HepG2 (cell line): Measurements from ENCODE around the gene MAPRE3. TPM values are rescaled to one million over a fixed set of nuclear protein-coding genes. Genes with fewer than 3 reads are reported as not detected.

ENCODE experiments used
- ATAC-seq: fragments of 200-7000 bp; cut with Tn5 transposase; 3 replicates; pipeline ENCODE4 v1.9.1; 2020; ENCODE audit warnings: mild to moderate bottlenecking, moderate library complexity
- BruUV-seq: library from RNA; stranded (reverse); fragments of 400-500 nt; replicated peaks from 2 replicates; lab custom pipeline; 2021; lab: Mats Ljungman, UMichigan
- CTCF ChIA-PET: fragments of 300-600 bp; formaldehyde crosslinking; extraction: SDS; loops from one replicate; lab custom pipeline; 2021; ENCODE audit warnings: low total read pairs, inconsistent platforms, low intra/inter-chr PET ratio; lab: Yijun Ruan, JAX
- POLR2A ChIA-PET: fragments of 350-600 bp; sonication (Branson Sonifier 250); formaldehyde crosslinking; loops from one replicate; lab custom pipeline; 2020; ENCODE audit warnings: antibody characterized with exemption, inconsistent platforms; lab: Yijun Ruan, JAX
- DNase-seq: peaks from one replicate; pipeline ENCODE4 v3.0.0-alpha.2; 2015; ENCODE audit warnings: low spot score
- FAIRE-seq: peaks from 3 replicates; lab custom pipeline; 2011; peaks lifted over from hg19 to GRCh38; lab: Jason Lieb, UNC
- H2AFZ ChIP-seq: one replicate; pipeline ENCODE4 v1.6.1; 2011; ENCODE audit warnings: low read length, inconsistent platforms
- H3K27ac ChIP-seq: fragments of 300-600 bp; 3 replicates; pipeline ENCODE4 v1.8.0; 2011; ENCODE audit warnings: mixed run types, mild to moderate bottlenecking, mixed read lengths, low read length, inconsistent platforms; ENCODE audit not compliant: insufficient read depth; ENCODE audit errors: extremely low read length
- H3K27me3 ChIP-seq, 2 experiments: fragments of 200-600 bp in 1 of 2; 2 replicates in 1 of 2; 3 replicates in 1 of 2; pipeline versions ENCODE4 v1.6.0 to v1.8.0; 2011; ENCODE audit warnings: low read length in 2 of 2, mild to moderate bottlenecking in 2 of 2, moderate library complexity in 2 of 2, inconsistent platforms in 1 of 2; ENCODE audit not compliant: insufficient read depth in 2 of 2, control insufficient read depth in 1 of 2
- H3K36me3 ChIP-seq, 2 experiments: fragments of 200-600 bp in 1 of 2; replicated peaks in 1 of 2; 2 replicates in 1 of 2; 3 replicates in 1 of 2; pipeline versions ENCODE4 v1.5.1 to v1.8.0; 2011; ENCODE audit warnings: low read length in 2 of 2, inconsistent platforms in 1 of 2; ENCODE audit not compliant: insufficient read depth in 2 of 2, control insufficient read depth in 1 of 2
- H3K4me1 ChIP-seq: 2 replicates; pipeline ENCODE4 v1.5.1; 2012; ENCODE audit warnings: low read length, inconsistent platforms; ENCODE audit not compliant: insufficient read depth
- H3K4me2 ChIP-seq: 2 replicates; pipeline ENCODE4 v1.6.0; 2011; ENCODE audit warnings: low read depth, low read length, inconsistent platforms
- H3K4me3 ChIP-seq, 3 experiments: fragments of 200-600 bp in 1 of 3; sonication (generic), shearing (Covaris generic) in 1 of 3; replicated peaks in 1 of 3; 2 replicates each; pipeline ENCODE4 v1.5.1; 2011 to 2016; ENCODE audit warnings: low read length in 3 of 3, inconsistent platforms in 2 of 3, low read depth in 2 of 3, mild to moderate bottlenecking in 2 of 3, control low read depth in 1 of 3, mixed read lengths in 1 of 3; ENCODE audit not compliant: insufficient read depth in 1 of 3
- H3K79me2 ChIP-seq: one replicate; pipeline ENCODE4 v1.6.1; 2011; ENCODE audit warnings: low read length, inconsistent platforms; ENCODE audit not compliant: insufficient read depth
- H3K9ac ChIP-seq: 2 replicates; pipeline ENCODE4 v1.6.0; 2011; ENCODE audit warnings: mild to moderate bottlenecking, low read depth, low read length, inconsistent platforms; ENCODE audit not compliant: insufficient read depth
- H3K9me3 ChIP-seq: 2 replicates; pipeline ENCODE4 v1.5.1; 2012; ENCODE audit warnings: mild to moderate bottlenecking, low read length
- H4K20me1 ChIP-seq: 2 replicates; pipeline ENCODE4 v1.6.0; 2011; ENCODE audit warnings: inconsistent platforms, mild to moderate bottlenecking, low read length, moderate library complexity; ENCODE audit not compliant: insufficient read depth
- ATM ChIP-seq: fragments of 450-650 bp; IDR thresholded peaks from 2 replicates; pipeline ENCODE4 v1.7.1; 2017; ENCODE audit warnings: mild to moderate bottlenecking, borderline replicate concordance
- KMT2A ChIP-seq: sonication (generic); formaldehyde crosslinking; IDR thresholded peaks from 2 replicates; pipeline ENCODE4 v1.4.0; 2020; ENCODE audit warnings: missing genetic modification reagents
- RFX1 ChIP-seq: fragments of 450-650 bp; IDR thresholded peaks from 2 replicates; pipeline ENCODE4 v1.6.1; 2017
- RFX3 ChIP-seq: IDR thresholded peaks from 2 replicates; pipeline ENCODE4 v1.6.1; 2016; ENCODE audit warnings: missing biosample characterization, missing genetic modification reagents
- RFXANK ChIP-seq: IDR thresholded peaks from 2 replicates; pipeline ENCODE4 v1.6.1; 2016
- SPEN ChIP-seq: sonication (generic); formaldehyde crosslinking; IDR thresholded peaks from 2 replicates; pipeline ENCODE4 v1.5.1; 2020; ENCODE audit warnings: low read depth, mild to moderate bottlenecking, missing genetic modification reagents
- STAT5B ChIP-seq: sonication (generic); formaldehyde crosslinking; IDR thresholded peaks from 2 replicates; pipeline ENCODE4 v1.4.0; 2020; ENCODE audit warnings: missing genetic modification reagents
- YEATS4 ChIP-seq: sonication (generic); formaldehyde crosslinking; IDR thresholded peaks from 2 replicates; pipeline ENCODE4 v1.4.0; 2020; ENCODE audit warnings: missing genetic modification reagents, borderline replicate concordance
- ZNF556 ChIP-seq: sonication (generic); formaldehyde crosslinking; IDR thresholded peaks from 2 replicates; pipeline ENCODE4 v1.4.0; 2020; ENCODE audit warnings: mild to moderate bottlenecking, missing genetic modification reagents, borderline replicate concordance
- ZNF75D ChIP-seq: sonication (generic); formaldehyde crosslinking; IDR thresholded peaks from 2 replicates; pipeline ENCODE4 v1.8.1; 2023; ENCODE audit warnings: missing genetic modification reagents, mild to moderate bottlenecking, borderline replicate concordance
- WGBS: methylation state at CpG from one replicate; pipeline ENCODE4 v1.1.6; 2017; ENCODE audit warnings: low lambda C conversion rate; 5-methylcytosine and 5-hydroxymethylcytosine counted together
- in situ Hi-C: cut with HindIII; loops from 2 replicates; pipeline ENCODE4 v1.10.0; 2017; ENCODE audit warnings: low pct_unique_long_range_greater_than_20kb; ENCODE audit not compliant: extremely low pct_ligation_motif_present
- intact Hi-C: fragments of 100-400 bp; cut with micrococcal nuclease; formaldehyde crosslinking; loops from one replicate; pipeline ENCODE4 v1.10.0; 2022; ENCODE audit not compliant: unreplicated experiment
- polyA plus RNA-seq, 8 experiments: library from polyadenylated mRNA; depleted of rRNA in 3 of 8; stranded (reverse) in 7 of 8; unstranded in 1 of 8; fragments of >200 nt; fragmentation: Illumina TruSeq in 4 of 8; extraction: Trizol in 4 of 8; gene quantifications; 2 replicates each; pipeline versions ENCODE4 v1.2.1 to v1.2.3, GENCODE V29; 2011 to 2016; ENCODE audit warnings: low read depth in 4 of 8, missing spikeins in 1 of 8, mixed read lengths in 1 of 8; ENCODE audit not compliant: insufficient read depth in 1 of 8
- total RNA-seq, 5 experiments: library from RNA; depleted of rRNA; stranded (reverse); fragments of >200 nt; fragmentation: Illumina TruSeq; extraction: Trizol; gene quantifications; 2 replicates each; pipeline ENCODE4 v1.2.3, GENCODE V29; 2016; ENCODE audit warnings: low read depth in 1 of 5
- TF ChIP-seq, protein P1 (sequence below): sonication (generic); formaldehyde crosslinking; IDR thresholded peaks from 2 replicates; pipeline ENCODE4; 2020; ENCODE audit warnings: missing genetic modification reagents, mild to moderate bottlenecking, borderline replicate concordance

MAPRE3 gene
- total and polyA plus RNA-seq, 2 of the 13 experiments (the other 11 are each of a cell fraction or from before 2014, with no cell fraction given), result 0.31 to 0.91 TPM

DNA sequence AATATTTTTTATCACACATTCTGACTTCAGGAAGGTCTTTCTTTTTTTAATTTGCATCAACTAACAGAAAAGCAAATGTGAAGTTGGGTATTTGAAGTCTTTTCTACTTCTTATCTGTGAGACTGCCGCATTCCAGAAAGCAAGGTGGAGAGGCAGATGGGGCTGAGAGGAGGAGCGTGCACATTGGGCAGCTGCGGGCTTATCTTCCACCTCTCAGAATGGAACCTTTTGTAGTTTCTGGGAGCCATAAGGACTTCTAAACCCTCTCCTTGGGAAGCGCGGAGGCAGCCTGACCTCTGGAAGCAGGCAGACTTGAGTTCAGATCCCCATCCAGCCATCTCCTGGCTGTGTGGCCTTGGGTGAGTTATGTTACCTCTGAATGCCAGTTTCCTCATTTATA lies 3.9 kb downstream of the MAPRE3 start:
- Histone ChIP-seq H3K9me3 (no peaks in the 10 kb centered on the region), H3K9ac (no peak overlapping the region), H2AFZ (no peak overlapping the region), H3K27me3 (peaks cover 0 to 44% of the 10 kb centered on the region in 2 experiments; a peak in 4 of 5 replicates), H3K79me2 (no peaks in the 10 kb centered on the region), H3K36me3 (no peaks in the 10 kb centered on the region), H4K20me1 (no peaks in the 10 kb centered on the region), H3K4me1 (peaks cover 13% of the 10 kb centered on the region), H3K27ac (no peak overlapping the region)
- in situ Hi-C loops, result no loop called here
- FAIRE-seq (no peak), ATAC-seq (no peak)
- intact Hi-C loops, result no loop called here
- BruUV-seq, result no TSS peak
- POLR2A ChIA-PET, result no interaction called here
- WGBS, result 66% methylated on average over 5 of the region's 5 CpGs
- CTCF ChIA-PET, result no interaction called here
- TF ChIP-seq RFXANK (CRISPR knock-in tag) (no peak), ZNF75D (no peak), STAT5B (CRISPR knock-in tag) (no peak), ZNF556 (CRISPR knock-in tag) (no peak), RFX3 (no peak), ATM (no peak)
- TF ChIP-seq, all 625 proteins: peak for 0
- no peak for DNase-seq
- Histone ChIP-seq H3K4me2 (no peak overlapping the region), H3K4me3 (no peak overlapping the region)

DNA sequence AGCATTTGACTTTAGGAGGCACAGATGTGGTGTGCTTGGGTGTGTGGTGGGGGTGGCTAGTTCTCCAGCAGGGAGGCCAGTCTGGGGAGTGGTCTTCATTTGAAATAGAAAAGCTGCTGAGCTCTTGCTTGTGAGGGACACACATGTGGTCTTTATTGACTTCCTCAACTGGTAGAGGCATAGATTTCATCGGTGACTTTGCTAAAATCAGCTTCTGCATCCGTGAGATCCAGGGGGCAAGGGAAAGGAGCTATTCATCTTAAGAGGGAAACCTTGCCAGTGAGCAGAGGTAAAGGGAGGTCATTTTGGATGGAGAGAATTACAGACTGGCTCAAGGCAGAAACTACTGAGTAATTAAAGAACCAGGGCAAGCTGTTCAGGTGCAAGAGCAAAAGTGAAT lies 4.7 kb downstream of the MAPRE3 start:
- peaks cover 12% of the 10 kb centered on the region for H3K4me1 ChIP-seq
- H3K4me2 ChIP-seq, result no peak overlapping the region
- 18% methylated on average over 2 of the region's 2 CpGs for WGBS
- no peak for ATAC-seq
- H3K9me3 ChIP-seq, result no peaks in the 10 kb centered on the region
- peaks cover 0 to 40% of the 10 kb centered on the region in 2 experiments; a peak in 4 of 5 replicates for H3K27me3 ChIP-seq
- H3K4me3 ChIP-seq, result no peak overlapping the region
- H3K36me3 ChIP-seq, result no peaks in the 10 kb centered on the region
- CTCF ChIA-PET, result no interaction called here
- no peak overlapping the region for H3K9ac ChIP-seq
- H4K20me1 ChIP-seq, result no peaks in the 10 kb centered on the region
- POLR2A ChIA-PET, result no interaction called here
- intact Hi-C loops (no loop called here), in situ Hi-C loops (no loop called here)
- BruUV-seq, result no TSS peak
- no peak overlapping the region for H2AFZ ChIP-seq
- no peak for FAIRE-seq
- H3K79me2 ChIP-seq, result no peaks in the 10 kb centered on the region
- no peak for TF ChIP-seq YEATS4 (CRISPR knock-in tag)
- TF ChIP-seq KMT2A (CRISPR knock-in tag), result no peak
- no peak for TF ChIP-seq SPEN
- TF ChIP-seq, protein P1, sequence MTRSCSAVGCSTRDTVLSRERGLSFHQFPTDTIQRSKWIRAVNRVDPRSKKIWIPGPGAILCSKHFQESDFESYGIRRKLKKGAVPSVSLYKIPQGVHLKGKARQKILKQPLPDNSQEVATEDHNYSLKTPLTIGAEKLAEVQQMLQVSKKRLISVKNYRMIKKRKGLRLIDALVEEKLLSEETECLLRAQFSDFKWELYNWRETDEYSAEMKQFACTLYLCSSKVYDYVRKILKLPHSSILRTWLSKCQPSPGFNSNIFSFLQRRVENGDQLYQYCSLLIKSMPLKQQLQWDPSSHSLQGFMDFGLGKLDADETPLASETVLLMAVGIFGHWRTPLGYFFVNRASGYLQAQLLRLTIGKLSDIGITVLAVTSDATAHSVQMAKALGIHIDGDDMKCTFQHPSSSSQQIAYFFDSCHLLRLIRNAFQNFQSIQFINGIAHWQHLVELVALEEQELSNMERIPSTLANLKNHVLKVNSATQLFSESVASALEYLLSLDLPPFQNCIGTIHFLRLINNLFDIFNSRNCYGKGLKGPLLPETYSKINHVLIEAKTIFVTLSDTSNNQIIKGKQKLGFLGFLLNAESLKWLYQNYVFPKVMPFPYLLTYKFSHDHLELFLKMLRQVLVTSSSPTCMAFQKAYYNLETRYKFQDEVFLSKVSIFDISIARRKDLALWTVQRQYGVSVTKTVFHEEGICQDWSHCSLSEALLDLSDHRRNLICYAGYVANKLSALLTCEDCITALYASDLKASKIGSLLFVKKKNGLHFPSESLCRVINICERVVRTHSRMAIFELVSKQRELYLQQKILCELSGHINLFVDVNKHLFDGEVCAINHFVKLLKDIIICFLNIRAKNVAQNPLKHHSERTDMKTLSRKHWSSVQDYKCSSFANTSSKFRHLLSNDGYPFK (CRISPR knock-in tag), result no peak
- TF ChIP-seq RFX1, result no peak
- DNase-seq, result no peak
- no peak overlapping the region for H3K27ac ChIP-seq
